Activated CD4-positive, alpha-beta T cell treated with anti-CD3 and anti-CD28 coated beads, Interleukin-2, amount 10 ng/mL, durations not matched to agents 24 days and 14 days (primary cell): Measurements from ENCODE around the gene DEPDC5. TPM values are rescaled to one million over a fixed set of nuclear protein-coding genes. Genes with fewer than 3 reads are reported as not detected.

ENCODE experiments used
- DNase-seq: peaks from one replicate; pipeline ENCODE4 v3.0.0; 2022
- H3K27ac Mint-ChIP-seq: one replicate; pipeline ENCODE4 v1.8.0; 2022; ENCODE audit warnings: mild to moderate bottlenecking, mixed read lengths
- H3K27me3 Mint-ChIP-seq: one replicate; pipeline ENCODE4 v1.8.0; 2022; ENCODE audit warnings: mixed read lengths
- H3K36me3 Mint-ChIP-seq: one replicate; pipeline ENCODE4 v1.8.0; 2022; ENCODE audit warnings: low read depth, mild to moderate bottlenecking, mixed read lengths
- H3K4me1 Mint-ChIP-seq: one replicate; pipeline ENCODE4 v1.8.0; 2021; ENCODE audit warnings: mixed read lengths
- H3K4me3 Mint-ChIP-seq: one replicate; pipeline ENCODE4 v1.8.0; 2022; ENCODE audit warnings: mild to moderate bottlenecking, moderate library complexity, mixed read lengths
- H3K9me3 Mint-ChIP-seq: one replicate; pipeline ENCODE4 v1.8.0; 2021; ENCODE audit warnings: mixed read lengths
- intact Hi-C: fragments of 100-400 bp; cut with micrococcal nuclease; formaldehyde crosslinking; loops from one replicate; pipeline ENCODE4 v1.15.1; 2023
- total RNA-seq: library from RNA; stranded (reverse); gene quantifications from 2 replicates; pipeline ENCODE4 v1.2.3, GENCODE V29; 2022

The DEPDC5 gene
- total RNA-seq, 1 donor from 2014 or later, result 37.9 TPM

DNA sequence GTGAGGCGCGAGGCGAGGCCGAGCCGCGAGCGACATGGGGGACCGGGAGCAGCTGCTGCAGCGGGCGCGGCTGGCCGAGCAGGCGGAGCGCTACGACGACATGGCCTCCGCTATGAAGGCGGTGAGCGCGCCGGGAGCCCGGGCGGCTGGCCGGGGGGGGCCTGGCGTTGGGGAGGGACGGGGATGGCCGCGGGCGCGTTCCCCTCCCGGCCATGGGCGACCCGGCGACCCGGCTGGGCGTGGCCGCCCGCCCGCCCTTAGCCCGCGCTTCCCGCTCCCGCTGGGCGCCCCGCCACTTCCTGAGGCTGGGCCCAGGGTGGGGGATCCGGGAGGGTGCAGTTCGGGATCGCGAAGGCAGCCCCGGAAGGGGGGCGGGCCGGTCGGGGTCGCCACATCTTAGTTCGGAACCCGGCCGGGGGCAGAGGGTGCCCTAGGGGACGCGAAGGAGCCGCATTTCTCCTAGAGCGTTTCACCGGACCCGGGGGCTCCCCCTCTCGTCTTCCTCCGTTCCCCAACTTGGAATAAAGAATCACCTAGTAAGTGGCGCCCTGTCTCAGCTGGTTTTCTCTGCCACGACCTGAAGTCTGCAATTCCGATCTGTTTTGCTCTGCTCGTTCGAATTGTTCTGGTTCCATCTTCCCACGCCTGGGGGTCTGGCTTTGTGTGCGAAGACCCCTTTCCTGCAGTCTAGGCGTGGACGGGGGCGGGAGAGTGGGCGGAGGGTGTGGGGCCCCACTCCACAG lies 191.1 kb downstream of the DEPDC5 start:
- H3K27ac Mint-ChIP-seq, result no peak overlapping the region
- H3K36me3 Mint-ChIP-seq, result peaks cover 18% of the 10 kb centered on the region
- no peaks in the 10 kb centered on the region for H3K27me3 Mint-ChIP-seq
- intact Hi-C loops, result loop anchor here (1.0 kb wide), 2 partner anchors 195 to 283 kb away; partner anchors contain the start of genes PISD and PRR14L
- peak; percentile 84 for DNase-seq
- H3K4me1 Mint-ChIP-seq, result peaks cover 21% of the 10 kb centered on the region
- H3K4me3 Mint-ChIP-seq, result no peak overlapping the region
- no peaks in the 10 kb centered on the region for H3K9me3 Mint-ChIP-seq

DNA sequence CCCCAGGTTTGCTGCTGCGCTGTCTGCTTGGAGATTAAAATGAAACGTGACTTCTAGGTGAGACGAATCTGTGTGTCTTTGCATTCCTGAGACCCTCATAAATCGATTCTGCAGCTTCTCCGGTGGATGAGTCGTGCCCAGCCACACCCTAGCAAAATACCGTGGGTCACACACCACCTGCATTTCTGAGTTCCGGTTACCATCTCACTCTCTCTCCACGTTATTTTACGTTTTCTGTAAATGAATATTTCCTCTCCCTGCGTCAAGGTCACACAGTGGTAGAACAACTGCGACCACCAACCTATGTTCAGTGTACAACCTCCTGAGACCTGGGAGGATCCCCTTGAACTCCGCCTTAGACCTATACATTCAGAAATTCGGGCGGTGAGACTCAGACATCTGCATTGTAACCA lies 191.6 kb downstream of the DEPDC5 start:
- H3K27ac Mint-ChIP-seq, result no peak overlapping the region
- no peak overlapping the region for H3K4me3 Mint-ChIP-seq
- no peak for DNase-seq
- H3K36me3 Mint-ChIP-seq, result peaks cover 21% of the 10 kb centered on the region
- peaks cover 23% of the 10 kb centered on the region for H3K4me1 Mint-ChIP-seq
- H3K27me3 Mint-ChIP-seq, result no peaks in the 10 kb centered on the region
- intact Hi-C loops, result no loop called here
- H3K9me3 Mint-ChIP-seq, result no peaks in the 10 kb centered on the region

GRCh38 chr22:31945971-31946680 lies 192.3 kb downstream of the DEPDC5 start:
- H3K27ac Mint-ChIP-seq, result no peak overlapping the region
- peaks cover 26% of the 10 kb centered on the region for H3K36me3 Mint-ChIP-seq
- H3K4me3 Mint-ChIP-seq, result no peak overlapping the region
- intact Hi-C loops, result no loop called here
- H3K9me3 Mint-ChIP-seq, result no peaks in the 10 kb centered on the region
- no peak for DNase-seq
- H3K27me3 Mint-ChIP-seq, result no peaks in the 10 kb centered on the region
- H3K4me1 Mint-ChIP-seq, result peaks cover 30% of the 10 kb centered on the region

- intact Hi-C loops, result loop anchor here (1.0 kb wide), 1 partner anchor 282 kb away; no protein-coding TSS in a partner anchor
- Mint-ChIP-seq H3K27me3 (no peaks in the 10 kb centered on the region), H3K4me3 (peak overlapping the region; percentile 45), H3K9me3 (no peaks in the 10 kb centered on the region), H3K4me1 (peaks cover 40% of the 10 kb centered on the region), H3K36me3 (peaks cover 37% of the 10 kb centered on the region), H3K27ac (peak overlapping the region; percentile 4)
- DNase-seq, result peak; percentile 84
These were observed 193.5 kb downstream of the DEPDC5 start for GRCh38 chr22:31947296-31947695.

DNA sequence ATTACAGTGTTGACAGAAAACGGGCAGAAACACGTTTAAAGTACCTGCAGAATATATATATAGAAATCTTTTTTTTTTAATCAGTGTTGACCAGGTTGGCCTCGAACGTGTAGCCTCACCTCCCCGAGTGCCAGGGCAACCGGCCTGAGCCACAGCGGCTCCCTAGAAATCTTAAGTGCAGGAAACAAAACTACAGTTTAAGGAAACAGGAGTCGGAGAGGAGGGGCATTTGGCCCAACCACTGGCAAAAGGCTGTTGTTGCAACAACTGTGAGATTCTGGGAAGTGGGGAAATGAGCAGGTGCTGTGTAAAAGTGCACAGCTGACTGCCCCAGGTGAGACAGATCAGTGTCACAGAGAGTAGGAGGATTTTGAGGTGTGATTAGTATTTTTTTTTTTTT lies 194.2 kb downstream of the DEPDC5 start:
- no peak overlapping the region for H3K4me3 Mint-ChIP-seq
- intact Hi-C loops, result no loop called here
- no peaks in the 10 kb centered on the region for H3K9me3 Mint-ChIP-seq
- peaks cover 37% of the 10 kb centered on the region for H3K36me3 Mint-ChIP-seq
- H3K27ac Mint-ChIP-seq, result no peak overlapping the region
- no peak for DNase-seq
- peaks cover 41% of the 10 kb centered on the region for H3K4me1 Mint-ChIP-seq
- no peaks in the 10 kb centered on the region for H3K27me3 Mint-ChIP-seq

DNA sequence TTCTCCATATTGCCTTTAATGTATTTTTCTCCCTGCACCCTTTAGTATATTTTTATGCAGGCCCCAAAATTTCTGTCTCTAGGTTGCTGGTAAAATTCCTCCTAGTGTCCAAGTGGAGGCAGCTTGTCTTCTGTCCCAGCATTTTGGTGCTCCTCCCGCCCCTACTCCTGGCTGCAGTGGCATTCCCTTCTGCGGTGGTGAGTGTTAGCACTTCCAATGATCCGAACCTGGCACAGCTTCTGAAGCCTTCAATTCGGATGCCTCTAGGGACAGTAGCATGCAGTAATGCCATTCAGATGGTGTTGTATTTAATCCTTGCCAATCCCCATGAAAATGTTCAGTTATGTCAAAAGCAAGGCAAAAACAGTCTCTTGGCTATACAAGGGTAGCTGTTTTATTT lies 196.4 kb downstream of the DEPDC5 start:
- no peaks in the 10 kb centered on the region for H3K27me3 Mint-ChIP-seq
- H3K27ac Mint-ChIP-seq, result no peak overlapping the region
- no peak overlapping the region for H3K4me3 Mint-ChIP-seq
- H3K4me1 Mint-ChIP-seq, result peaks cover 54% of the 10 kb centered on the region
- intact Hi-C loops, result no loop called here
- no peak for DNase-seq
- H3K36me3 Mint-ChIP-seq, result peaks cover 48% of the 10 kb centered on the region
- no peaks in the 10 kb centered on the region for H3K9me3 Mint-ChIP-seq

GRCh38 chr22:31951194-31952093 lies 197.6 kb downstream of the DEPDC5 start:
- H3K36me3 Mint-ChIP-seq, result peaks cover 58% of the 10 kb centered on the region
- DNase-seq, result no peak
- peak overlapping the region; percentile 84 for H3K27ac Mint-ChIP-seq
- H3K4me3 Mint-ChIP-seq, result peak overlapping the region; percentile 27
- peaks cover 64% of the 10 kb centered on the region for H3K4me1 Mint-ChIP-seq
- H3K27me3 Mint-ChIP-seq, result no peaks in the 10 kb centered on the region
- H3K9me3 Mint-ChIP-seq, result no peaks in the 10 kb centered on the region
- intact Hi-C loops, result no loop called here

GRCh38 chr22:31952094-31952401 lies 198.2 kb downstream of the DEPDC5 start:
- Mint-ChIP-seq H3K27me3 (no peaks in the 10 kb centered on the region), H3K4me1 (peaks cover 67% of the 10 kb centered on the region), H3K27ac (peak overlapping the region; percentile 84), H3K36me3 (peaks cover 63% of the 10 kb centered on the region), H3K9me3 (no peaks in the 10 kb centered on the region), H3K4me3 (no peak overlapping the region)
- no peak for DNase-seq
- intact Hi-C loops, result no loop called here

GRCh38 chr22:31952472-31952871 lies 198.7 kb downstream of the DEPDC5 start:
- intact Hi-C loops, result no loop called here
- no peaks in the 10 kb centered on the region for H3K27me3 Mint-ChIP-seq
- H3K4me1 Mint-ChIP-seq, result peaks cover 63% of the 10 kb centered on the region
- H3K36me3 Mint-ChIP-seq, result peaks cover 62% of the 10 kb centered on the region
- peak overlapping the region; percentile 84 for H3K27ac Mint-ChIP-seq
- DNase-seq, result no peak
- H3K4me3 Mint-ChIP-seq, result no peak overlapping the region
- no peaks in the 10 kb centered on the region for H3K9me3 Mint-ChIP-seq

- DNase-seq, result no peak
- H3K27me3 Mint-ChIP-seq, result no peaks in the 10 kb centered on the region
- intact Hi-C loops, result no loop called here
- H3K9me3 Mint-ChIP-seq, result no peaks in the 10 kb centered on the region
- H3K27ac Mint-ChIP-seq, result peak overlapping the region; percentile 38
- peaks cover 63% of the 10 kb centered on the region for H3K36me3 Mint-ChIP-seq
- peaks cover 58% of the 10 kb centered on the region for H3K4me1 Mint-ChIP-seq
- H3K4me3 Mint-ChIP-seq, result no peak overlapping the region
These were observed 199.4 kb downstream of the DEPDC5 start for GRCh38 chr22:31953261-31953660.

- Mint-ChIP-seq H3K4me1 (peaks cover 61% of the 10 kb centered on the region), H3K36me3 (peaks cover 59% of the 10 kb centered on the region), H3K27ac (peak overlapping the region; percentile 58), H3K4me3 (peak overlapping the region; percentile 30), H3K27me3 (no peaks in the 10 kb centered on the region), H3K9me3 (no peaks in the 10 kb centered on the region)
- intact Hi-C loops, result no loop called here
- DNase-seq, result no peak
These were observed 201.0 kb downstream of the DEPDC5 start for GRCh38 chr22:31954535-31955523.

- H3K9me3 Mint-ChIP-seq, result no peaks in the 10 kb centered on the region
- H3K27me3 Mint-ChIP-seq, result no peaks in the 10 kb centered on the region
- H3K4me1 Mint-ChIP-seq, result peaks cover 50% of the 10 kb centered on the region
- DNase-seq, result no peak
- intact Hi-C loops, result no loop called here
- peaks cover 49% of the 10 kb centered on the region for H3K36me3 Mint-ChIP-seq
- H3K4me3 Mint-ChIP-seq, result no peak overlapping the region
- H3K27ac Mint-ChIP-seq, result peak overlapping the region; percentile 70
These were observed 202.5 kb downstream of the DEPDC5 start for GRCh38 chr22:31956360-31956759.
